Central memory CD8-positive, alpha-beta T cell (primary cell): Measurements from ENCODE around the gene MT1F.

Experiments used
- ATAC-seq: fragments of 150-1000 bp; cut with Tn5 transposase; replicated peaks from 2 replicates; pipeline ENCODE4 v1.10.0; 2022; ENCODE audit warnings: mild to moderate bottlenecking, moderate FRiP score, moderate number of reproducible peaks; ENCODE audit not compliant: poor library complexity, severe bottlenecking; ENCODE audit errors: extremely low read depth
- DNase-seq, 2 donors: peaks; one replicate each; pipeline ENCODE4 v3.0.0; 2021; ENCODE audit warnings: low spot score in 2 of 2
- H3K27ac Mint-ChIP-seq: one replicate; pipeline ENCODE4 v1.8.0; 2022; ENCODE audit warnings: low read depth, mild to moderate bottlenecking, moderate library complexity, mixed read lengths
- H3K27me3 Mint-ChIP-seq: one replicate; pipeline ENCODE4 v1.8.0; 2022; ENCODE audit warnings: mixed read lengths
- H3K36me3 Mint-ChIP-seq: one replicate; pipeline ENCODE4 v1.8.0; 2022; ENCODE audit warnings: mild to moderate bottlenecking, moderate library complexity, mixed read lengths; ENCODE audit not compliant: insufficient read depth
- H3K4me1 Mint-ChIP-seq: one replicate; pipeline ENCODE4 v1.8.0; 2022; ENCODE audit warnings: mixed read lengths
- H3K4me3 Mint-ChIP-seq: one replicate; pipeline ENCODE4 v1.8.0; 2022; ENCODE audit warnings: mild to moderate bottlenecking, moderate library complexity, mixed read lengths
- H3K9me3 Mint-ChIP-seq: one replicate; pipeline ENCODE4 v1.8.0; 2022; ENCODE audit warnings: mixed read lengths

MT1F gene

DNA sequence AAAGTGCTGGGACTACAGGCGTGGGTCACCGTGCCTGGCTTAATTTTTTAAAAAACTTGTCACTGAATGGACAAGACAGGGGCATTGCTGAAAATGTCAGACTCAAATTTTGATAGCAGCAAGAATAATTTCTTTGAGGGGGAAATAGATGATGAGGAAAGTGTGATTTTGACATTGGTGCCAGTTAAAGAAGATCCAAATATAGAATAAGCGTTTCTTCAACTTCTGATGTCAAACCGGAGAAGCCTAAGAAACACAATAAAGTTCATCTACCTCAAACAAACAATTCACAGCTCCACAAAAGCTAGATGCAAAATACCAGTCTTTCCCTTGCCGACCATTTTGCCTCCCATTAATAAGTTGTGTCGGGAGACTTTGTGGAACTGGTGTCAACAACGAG, 29.0 kb downstream of the MT1F start:
- DNase-seq (no peak), ATAC-seq (no peak)
- Mint-ChIP-seq H3K4me1 (peaks cover 17% of the 10 kb centered on the region), H3K4me3 (no peak overlapping the region), H3K27ac (no peak overlapping the region), H3K36me3 (peaks cover 11% of the 10 kb centered on the region), H3K9me3 (no peaks in the 10 kb centered on the region), H3K27me3 (no peaks in the 10 kb centered on the region)

DNA sequence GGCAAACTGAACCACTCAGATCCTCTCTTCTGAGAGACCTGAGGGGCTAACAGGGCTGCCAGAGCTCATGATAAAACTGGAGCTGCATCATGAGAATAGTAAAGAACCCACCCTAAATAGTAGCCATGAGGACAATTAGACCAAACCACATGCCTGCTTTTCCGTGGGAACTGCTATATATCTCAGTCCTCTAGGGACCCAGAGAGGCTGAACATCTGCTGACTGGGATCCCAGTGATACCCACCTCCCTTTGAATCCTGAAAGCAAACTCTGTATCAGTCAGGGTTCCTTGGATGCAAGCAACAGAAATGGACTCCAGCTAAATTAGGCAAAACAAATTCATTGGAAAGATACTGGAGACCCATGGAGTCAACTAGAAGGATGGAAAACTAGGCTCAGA, 31.0 kb downstream of the MT1F start:
- Mint-ChIP-seq H3K36me3 (no peaks in the 10 kb centered on the region), H3K4me1 (peaks cover 6% of the 10 kb centered on the region), H3K27me3 (no peaks in the 10 kb centered on the region), H3K4me3 (no peak overlapping the region), H3K9me3 (no peaks in the 10 kb centered on the region), H3K27ac (no peak overlapping the region)
- ATAC-seq (no peak), DNase-seq (no peak)

DNA sequence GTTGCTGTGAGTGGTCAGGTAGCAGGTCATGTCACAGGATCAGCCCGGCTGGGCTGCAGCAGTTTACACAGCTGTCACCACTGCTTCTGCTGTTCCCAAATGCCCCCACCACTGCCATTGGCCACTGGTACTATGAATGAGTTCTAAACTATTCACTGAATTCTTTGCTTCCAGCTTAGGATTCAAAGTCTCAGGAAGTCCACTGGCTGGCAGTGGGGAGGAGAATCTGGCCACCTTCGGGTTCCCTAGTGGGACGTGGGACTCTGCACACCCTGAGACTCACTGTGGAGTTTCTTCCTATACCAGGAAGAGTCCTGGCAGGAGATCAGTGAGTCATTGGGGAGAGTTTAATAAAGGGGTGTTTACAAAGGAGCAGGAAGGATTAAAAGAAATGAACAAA, 31.4 kb downstream of the MT1F start:
- H3K27ac Mint-ChIP-seq: no peak overlapping the region
- H3K4me1 Mint-ChIP-seq: peaks cover 2% of the 10 kb centered on the region
- no peaks in the 10 kb centered on the region for H3K27me3 Mint-ChIP-seq
- ATAC-seq: no peak
- no peaks in the 10 kb centered on the region for H3K36me3 Mint-ChIP-seq
- H3K9me3 Mint-ChIP-seq: no peaks in the 10 kb centered on the region
- H3K4me3 Mint-ChIP-seq: no peak overlapping the region
- DNase-seq: no peak

DNA sequence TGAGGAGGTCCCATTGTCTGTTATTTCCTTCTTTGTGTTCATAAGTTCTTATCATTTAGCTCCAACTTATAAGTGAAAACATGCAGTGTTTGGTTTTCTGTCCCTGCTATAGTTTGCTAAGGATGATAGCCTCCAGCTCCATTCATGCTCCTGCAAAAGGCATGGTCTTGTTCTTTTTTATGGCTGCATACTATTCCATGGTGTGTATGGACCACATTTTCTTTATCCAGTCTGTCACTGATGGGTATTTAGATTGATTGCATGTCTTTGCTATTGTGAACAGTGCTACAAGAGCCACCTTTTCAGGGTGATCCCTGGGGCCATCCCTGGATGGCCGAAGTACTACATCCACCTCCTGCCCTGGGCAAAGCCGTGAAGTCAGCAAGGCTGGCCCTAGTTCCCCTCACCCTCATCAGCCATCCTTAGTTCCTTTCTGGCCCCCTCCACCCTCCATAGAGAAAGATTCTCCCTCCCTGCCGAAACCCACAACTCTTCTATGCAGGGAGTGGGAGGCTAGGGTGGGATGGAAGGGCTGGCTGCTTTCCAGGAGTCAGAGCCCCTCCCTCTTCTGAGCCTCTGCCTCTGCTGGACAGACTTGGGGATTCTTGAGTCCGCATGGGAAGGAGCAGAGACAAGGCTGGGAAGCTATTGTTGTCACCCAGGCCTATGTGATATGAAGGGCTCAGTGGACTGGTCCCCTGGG, 32.8 kb downstream of the MT1F start:
- ATAC-seq: no peak
- H3K4me1 Mint-ChIP-seq: no peaks in the 10 kb centered on the region
- H3K27ac Mint-ChIP-seq: no peak overlapping the region
- H3K4me3 Mint-ChIP-seq: no peak overlapping the region
- no peak for DNase-seq
- no peaks in the 10 kb centered on the region for H3K36me3 Mint-ChIP-seq
- H3K27me3 Mint-ChIP-seq: no peaks in the 10 kb centered on the region
- H3K9me3 Mint-ChIP-seq: no peaks in the 10 kb centered on the region

DNA sequence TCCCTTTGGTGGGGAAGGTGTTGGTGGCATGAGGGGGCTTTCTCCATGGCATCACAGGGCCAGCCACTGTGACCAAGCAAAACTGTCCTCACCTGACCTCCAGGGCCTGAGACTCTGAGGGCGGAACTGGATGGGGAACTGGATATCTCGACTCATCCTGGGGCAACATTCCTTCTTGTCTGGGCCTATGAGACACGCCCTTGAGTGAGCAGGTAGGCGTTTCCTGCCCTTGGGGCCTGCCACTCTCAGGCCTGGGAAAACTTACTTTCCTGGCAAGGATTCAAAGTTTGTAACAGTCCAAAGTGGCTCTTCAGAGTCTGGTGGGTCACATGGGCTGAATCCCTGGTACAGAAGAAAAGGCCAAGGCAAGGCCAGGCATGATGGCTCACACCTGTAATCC, 34.1 kb downstream of the MT1F start:
- Mint-ChIP-seq H3K4me1 (no peaks in the 10 kb centered on the region), H3K27ac (no peak overlapping the region), H3K27me3 (no peaks in the 10 kb centered on the region), H3K36me3 (no peaks in the 10 kb centered on the region), H3K4me3 (no peak overlapping the region), H3K9me3 (no peaks in the 10 kb centered on the region)
- DNase-seq (no peak), ATAC-seq (no peak)

DNA sequence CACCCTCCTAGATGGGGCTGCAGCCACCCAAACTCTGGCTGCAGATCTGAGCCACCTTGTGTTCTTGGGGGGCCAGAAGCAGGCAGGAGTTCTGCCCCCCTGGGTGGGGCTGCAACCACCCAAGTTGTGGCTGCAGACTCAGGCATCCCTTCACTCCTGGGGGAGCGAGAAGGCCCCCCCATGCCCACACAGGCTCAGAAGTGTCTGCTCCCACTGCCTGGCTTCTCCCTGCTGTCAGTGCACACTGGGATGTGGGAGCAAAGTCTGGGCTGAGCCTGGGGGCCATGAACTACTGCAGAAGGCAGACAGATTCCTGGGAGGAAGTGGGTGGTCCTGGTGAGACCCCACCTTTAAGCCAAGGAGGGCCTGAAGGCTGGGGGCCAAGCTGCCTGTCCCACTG, 37.5 kb downstream of the MT1F start:
- DNase-seq: no peak
- Mint-ChIP-seq H3K27ac (no peak overlapping the region), H3K27me3 (no peaks in the 10 kb centered on the region)

DNA sequence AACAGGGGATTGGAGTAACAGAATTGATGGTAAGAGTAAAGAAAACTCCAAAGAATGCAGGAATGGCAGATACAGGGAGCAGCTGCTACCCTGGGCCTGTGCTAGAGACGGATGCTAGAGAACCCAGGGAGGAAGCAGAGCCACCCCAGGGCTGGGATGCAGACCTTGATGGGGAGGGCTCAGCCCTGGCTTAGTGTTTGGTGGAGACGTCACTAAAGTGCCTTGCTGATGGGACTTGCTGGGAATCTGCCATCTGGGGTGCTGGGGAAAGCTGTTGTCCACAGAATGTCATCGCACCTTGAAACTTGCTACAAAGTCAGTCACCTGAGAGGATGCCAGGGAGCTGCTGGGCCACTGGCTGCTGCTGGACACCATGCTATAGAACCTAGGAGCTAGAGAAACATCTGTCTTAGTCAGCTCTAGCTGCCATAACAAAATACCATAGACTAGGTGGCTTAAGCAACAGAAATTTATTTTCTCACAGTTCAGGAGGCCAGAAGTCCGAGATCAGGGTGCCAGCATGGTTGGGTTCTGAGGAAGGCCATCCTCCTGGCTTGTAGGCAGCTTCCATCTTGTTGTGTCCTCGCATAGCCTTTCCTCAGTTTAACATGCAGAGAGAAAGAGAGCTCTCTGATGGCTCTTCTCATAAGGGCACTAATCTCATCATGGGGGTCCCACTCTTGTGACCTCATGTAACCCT, 39.8 kb downstream of the MT1F start:
- no peaks in the 10 kb centered on the region for H3K4me1 Mint-ChIP-seq
- H3K4me3 Mint-ChIP-seq: no peak overlapping the region
- H3K36me3 Mint-ChIP-seq: no peaks in the 10 kb centered on the region
- H3K9me3 Mint-ChIP-seq: no peaks in the 10 kb centered on the region
- DNase-seq: no peak
- no peak for ATAC-seq
- no peaks in the 10 kb centered on the region for H3K27me3 Mint-ChIP-seq
- no peak overlapping the region for H3K27ac Mint-ChIP-seq

More for the DNA sequence above, 37.5 kb downstream of the MT1F start:
- no peaks in the 10 kb centered on the region for H3K9me3 Mint-ChIP-seq
- ATAC-seq: no peak
- no peaks in the 10 kb centered on the region for H3K36me3 Mint-ChIP-seq
- no peak overlapping the region for H3K4me3 Mint-ChIP-seq
- no peaks in the 10 kb centered on the region for H3K4me1 Mint-ChIP-seq

DNA sequence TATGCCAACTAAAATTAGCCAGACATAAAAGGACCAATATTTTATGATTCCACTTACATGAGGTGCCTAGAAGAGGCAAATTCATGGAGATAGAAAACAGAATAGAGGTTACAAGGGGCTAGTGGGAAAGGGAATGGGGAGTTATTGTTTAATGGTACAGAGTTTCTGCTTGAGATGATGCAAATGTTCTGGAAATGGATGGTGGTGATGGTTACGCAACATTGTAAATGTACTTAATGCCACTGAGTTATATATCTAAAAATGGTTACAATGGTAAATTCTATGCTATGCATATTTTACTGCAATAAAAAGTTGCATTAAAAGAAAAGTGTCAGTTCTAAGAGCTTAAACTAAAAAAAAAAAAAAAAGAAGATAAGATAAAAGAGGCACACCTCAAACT, 42.4 kb downstream of the MT1F start:
- Mint-ChIP-seq H3K4me1 (no peaks in the 10 kb centered on the region), H3K27me3 (no peaks in the 10 kb centered on the region), H3K36me3 (no peaks in the 10 kb centered on the region), H3K9me3 (no peaks in the 10 kb centered on the region), H3K4me3 (no peak overlapping the region), H3K27ac (no peak overlapping the region)
- no peak for ATAC-seq
- no peak for DNase-seq

DNA sequence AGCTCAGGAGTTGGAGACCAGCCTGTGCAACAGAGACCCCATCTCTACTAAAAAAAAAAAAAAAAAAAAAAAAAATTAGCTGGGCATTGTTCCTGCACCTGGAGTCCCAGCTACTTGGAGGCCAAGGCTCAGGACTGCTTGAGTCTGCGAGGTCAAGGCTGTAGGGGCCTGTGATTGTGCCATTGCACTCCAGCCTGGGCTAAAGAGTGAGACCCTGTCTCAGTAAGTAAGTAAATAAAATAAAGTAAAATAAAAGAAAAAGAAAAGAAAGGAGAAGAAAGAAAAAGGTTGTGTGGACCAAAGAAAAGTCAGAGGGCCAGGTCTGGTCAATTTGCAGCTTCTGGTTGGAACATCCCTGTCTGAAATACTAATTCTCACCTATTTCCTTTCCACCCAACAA, 42.9 kb downstream of the MT1F start:
- no peaks in the 10 kb centered on the region for H3K36me3 Mint-ChIP-seq
- no peaks in the 10 kb centered on the region for H3K4me1 Mint-ChIP-seq
- DNase-seq: no peak
- no peak overlapping the region for H3K27ac Mint-ChIP-seq
- ATAC-seq: no peak
- no peak overlapping the region for H3K4me3 Mint-ChIP-seq
- no peaks in the 10 kb centered on the region for H3K9me3 Mint-ChIP-seq
- H3K27me3 Mint-ChIP-seq: no peaks in the 10 kb centered on the region

DNA sequence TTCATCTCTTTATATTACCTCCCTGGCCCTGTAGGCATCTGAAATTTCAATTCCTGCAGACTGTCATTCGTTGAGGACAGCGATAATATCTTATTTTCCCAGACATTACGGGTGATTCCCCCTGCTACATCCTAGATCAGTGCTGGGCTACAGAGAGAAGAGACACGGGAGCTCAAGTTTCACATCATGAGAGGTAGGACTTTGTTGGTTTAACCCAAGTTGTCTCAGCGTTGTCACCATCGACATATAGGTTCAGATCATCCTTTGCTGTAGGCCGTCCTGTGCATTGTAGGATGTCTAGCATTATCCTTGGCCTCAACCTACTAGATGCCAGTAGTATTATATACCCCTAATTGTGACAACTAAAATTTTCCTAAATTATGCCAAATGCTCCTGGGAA, 43.8 kb downstream of the MT1F start:
- ATAC-seq (no peak), DNase-seq (no peak)
- H3K27ac Mint-ChIP-seq: no peak overlapping the region
- no peaks in the 10 kb centered on the region for H3K9me3 Mint-ChIP-seq
- no peak overlapping the region for H3K4me3 Mint-ChIP-seq
- H3K4me1 Mint-ChIP-seq: no peaks in the 10 kb centered on the region
- no peaks in the 10 kb centered on the region for H3K36me3 Mint-ChIP-seq
- H3K27me3 Mint-ChIP-seq: no peaks in the 10 kb centered on the region

DNA sequence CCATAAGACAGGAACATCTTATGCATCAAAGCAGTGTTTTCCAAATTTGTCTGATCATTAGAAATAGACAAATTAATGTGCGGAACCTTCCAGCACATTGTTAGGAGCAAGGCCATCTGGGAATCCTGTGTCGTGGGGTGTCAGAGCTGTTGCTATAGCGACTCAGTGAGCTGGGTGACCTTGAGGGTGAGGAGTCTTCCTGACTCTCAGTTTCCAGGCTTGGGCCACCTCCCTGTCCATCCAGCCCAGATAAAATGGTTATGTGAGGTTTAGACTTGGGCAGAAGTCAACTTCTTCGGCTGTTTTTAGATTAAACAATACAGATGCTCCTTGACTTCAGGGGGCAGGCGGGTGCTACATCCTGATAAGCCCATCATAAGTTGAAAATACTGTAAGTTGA, 45.1 kb downstream of the MT1F start:
- Mint-ChIP-seq H3K4me3 (no peak overlapping the region), H3K27ac (no peak overlapping the region), H3K27me3 (no peaks in the 10 kb centered on the region), H3K9me3 (no peaks in the 10 kb centered on the region), H3K4me1 (no peaks in the 10 kb centered on the region), H3K36me3 (no peaks in the 10 kb centered on the region)
- ATAC-seq (no peak), DNase-seq (no peak)
